H1 (cell line): ENCODE results near the gene IRF8. TPM values are rescaled to one million over a fixed set of nuclear protein-coding genes. Genes with fewer than 3 reads are reported as not detected.

ENCODE experiments used
- CTCF ChIA-PET: fragments of 300-600 bp; sonication (Branson Sonifier 250); formaldehyde crosslinking; loops from one replicate; lab custom pipeline; 2021; ENCODE audit not compliant: partially characterized antibody; lab: Charles Lee
- POLR2A ChIA-PET: fragments of 300-600 bp; sonication (Branson Sonifier 250); formaldehyde crosslinking; loops from one replicate; lab custom pipeline; 2021; ENCODE audit warnings: inconsistent platforms; ENCODE audit not compliant: partially characterized antibody; lab: Charles Lee
- DNase-seq, 2 experiments: peaks; one replicate each; pipeline versions ENCODE4 v3.0.0 to v3.0.0-alpha.2; 2010 to 2022; ENCODE audit warnings: low spot score in 2 of 2, low read depth in 1 of 2, mixed read lengths in 1 of 2
- FAIRE-seq: peaks from 2 replicates; lab custom pipeline; 2011; peaks lifted over from hg19 to GRCh38; lab: Jason Lieb, UNC
- H2AFZ ChIP-seq: 2 replicates; pipeline ENCODE4 v1.8.1; 2012; ENCODE audit warnings: low read length, inconsistent platforms
- H2AK5ac ChIP-seq: 2 replicates; pipeline ENCODE4 v1.6.1; 2013; ENCODE audit warnings: low read depth, low read length
- H2BK120ac ChIP-seq: replicated peaks from 2 replicates; pipeline ENCODE3; 2013; ENCODE audit warnings: low read depth, low read length, inconsistent platforms
- H2BK12ac ChIP-seq: 2 replicates; pipeline ENCODE4 v1.6.1; 2013; ENCODE audit warnings: low read depth, low read length
- H2BK15ac ChIP-seq: 2 replicates; pipeline ENCODE4 v1.6.1; 2013; ENCODE audit warnings: low read length
- H2BK20ac ChIP-seq: 2 replicates; pipeline ENCODE4 v1.6.1; 2013; ENCODE audit warnings: low read length
- H2BK5ac ChIP-seq: 2 replicates; pipeline ENCODE4 v1.6.1; 2013; ENCODE audit warnings: low read depth, low read length
- H3K14ac ChIP-seq: 2 replicates; pipeline ENCODE4 v1.6.1; 2013; ENCODE audit warnings: inconsistent platforms; ENCODE audit not compliant: insufficient read length
- H3K18ac ChIP-seq: 2 replicates; pipeline ENCODE4 v1.6.1; 2013; ENCODE audit warnings: low read length; ENCODE audit errors: extremely low read depth
- H3K23ac ChIP-seq: 2 replicates; pipeline ENCODE4 v1.6.1; 2013; ENCODE audit warnings: inconsistent platforms; ENCODE audit not compliant: insufficient read length
- H3K23me2 ChIP-seq: 2 replicates; pipeline ENCODE4 v1.6.1; 2013; ENCODE audit warnings: low read depth, low read length
- H3K27ac ChIP-seq: 2 replicates; pipeline ENCODE4 v1.6.1; 2011; ENCODE audit warnings: low read depth, low read length, inconsistent platforms
- H3K27me3 ChIP-seq, 4 experiments: replicated peaks in 1 of 4; 1 replicate in 1 of 4; 2 replicates in 3 of 4; pipeline versions ENCODE4 v1.6.1 to v1.8.1; 2011 to 2013; ENCODE audit warnings: low read length in 3 of 4, mild to moderate bottlenecking in 3 of 4, inconsistent platforms in 2 of 4, mixed read lengths in 2 of 4, moderate library complexity in 1 of 4; ENCODE audit not compliant: control insufficient read depth in 3 of 4, insufficient read depth in 3 of 4; ENCODE audit errors: extremely low read depth in 1 of 4
- H3K36me3 ChIP-seq, 4 experiments: 2 replicates each; pipeline versions ENCODE4 v1.6.1 to v1.8.1; 2011 to 2013; ENCODE audit warnings: mild to moderate bottlenecking in 4 of 4, low read length in 3 of 4, moderate library complexity in 2 of 4, control low read depth in 1 of 4, inconsistent platforms in 1 of 4; ENCODE audit not compliant: insufficient read depth in 4 of 4, control insufficient read depth in 2 of 4
- H3K4ac ChIP-seq: replicated peaks from 2 replicates; pipeline ENCODE3; 2013; ENCODE audit warnings: low read length, low read depth, mixed read lengths, inconsistent platforms; ENCODE audit not compliant: insufficient read length
- H3K4me1 ChIP-seq, 4 experiments: replicated peaks in 1 of 4; 1 replicate in 1 of 4; 2 replicates in 3 of 4; pipeline versions ENCODE4 v1.6.1 to v1.8.1; 2011 to 2013; ENCODE audit warnings: low read length in 3 of 4, inconsistent platforms in 2 of 4, mixed read lengths in 1 of 4; ENCODE audit not compliant: insufficient read depth in 4 of 4, control insufficient read depth in 3 of 4
- H3K4me2 ChIP-seq, 2 experiments: 2 replicates each; pipeline versions ENCODE4 v1.6.1 to v1.8.1; 2011 to 2013; ENCODE audit warnings: low read depth in 2 of 2, low read length in 2 of 2, control low read depth in 1 of 2, inconsistent platforms in 1 of 2, mild to moderate bottlenecking in 1 of 2; ENCODE audit not compliant: insufficient read depth in 1 of 2
- H3K4me3 ChIP-seq, 4 experiments: fragments of 200-600, 300-600 bp in 1 of 4; sonication (generic), shearing (Covaris generic), sonication (Bioruptor Twin) in 1 of 4; 2 replicates each; pipeline versions ENCODE4 v1.5.1 to v1.8.1; 2011 to 2016; ENCODE audit warnings: low read length in 4 of 4, low read depth in 3 of 4, control low read depth in 2 of 4, inconsistent platforms in 2 of 4, mild to moderate bottlenecking in 2 of 4, mixed read lengths in 1 of 4, moderate library complexity in 1 of 4; ENCODE audit not compliant: insufficient read depth in 2 of 4; ENCODE audit errors: extremely low read depth in 1 of 4
- H3K56ac ChIP-seq: replicated peaks from 2 replicates; pipeline ENCODE3; 2013; ENCODE audit warnings: low read depth, mild to moderate bottlenecking, mixed read lengths, low read length, inconsistent platforms; ENCODE audit not compliant: insufficient read length
- H3K79me1 ChIP-seq: 2 replicates; pipeline ENCODE4 v1.6.1; 2013; ENCODE audit warnings: low read depth, low read length, control low read depth
- H3K79me2 ChIP-seq, 2 experiments: 2 replicates each; pipeline versions ENCODE4 v1.6.1 to v1.8.1; 2012 to 2013; ENCODE audit warnings: low read length in 2 of 2, mild to moderate bottlenecking in 2 of 2, inconsistent platforms in 1 of 2; ENCODE audit not compliant: insufficient read depth in 2 of 2, control insufficient read depth in 1 of 2
- H3K9ac ChIP-seq, 4 experiments: replicated peaks in 1 of 4; 1 replicate in 1 of 4; 2 replicates in 3 of 4; pipeline versions ENCODE4 v1.6.1 to v1.8.1; 2011 to 2013; ENCODE audit warnings: low read depth in 3 of 4, low read length in 3 of 4, control low read depth in 2 of 4, mild to moderate bottlenecking in 2 of 4, moderate library complexity in 2 of 4, inconsistent platforms in 1 of 4; ENCODE audit errors: extremely low read depth in 1 of 4
- H3K9me3 ChIP-seq, 2 experiments: 2 replicates each; pipeline versions ENCODE4 v1.6.1 to v1.8.1; 2012 to 2013; ENCODE audit warnings: mild to moderate bottlenecking in 2 of 2, moderate library complexity in 2 of 2, control low read depth in 1 of 2, inconsistent platforms in 1 of 2, low read depth in 1 of 2, low read length in 1 of 2, mixed read lengths in 1 of 2; ENCODE audit not compliant: insufficient read depth in 2 of 2
- H4K20me1 ChIP-seq, 2 experiments: replicated peaks in 1 of 2; 2 replicates each; pipeline versions ENCODE3 to v1.8.1; 2011 to 2013; ENCODE audit warnings: inconsistent platforms in 2 of 2, low read length in 2 of 2, mild to moderate bottlenecking in 1 of 2; ENCODE audit not compliant: insufficient read depth in 2 of 2, control insufficient read depth in 1 of 2
- H4K5ac ChIP-seq: 2 replicates; pipeline ENCODE4 v1.6.1; 2013; ENCODE audit warnings: low read length, low read depth, mixed read lengths, inconsistent platforms; ENCODE audit not compliant: insufficient read length
- H4K8ac ChIP-seq: 2 replicates; pipeline ENCODE4 v1.8.0; 2013; ENCODE audit warnings: mild to moderate bottlenecking, moderate library complexity, low read length, inconsistent platforms; ENCODE audit not compliant: insufficient read depth; ENCODE audit errors: extremely low read depth
- H4K91ac ChIP-seq: replicated peaks from 2 replicates; pipeline ENCODE3; 2013; ENCODE audit warnings: low read length, mixed read lengths, inconsistent platforms; ENCODE audit not compliant: insufficient read length
- WGBS, 2 experiments: shearing (Covaris generic) in 1 of 2; methylation state at CpG; one replicate each; pipeline versions ENCODE4 v1.1.6 to v1.1.7; 2013 to 2015; ENCODE audit warnings: low lambda C conversion rate in 2 of 2, mixed read lengths in 2 of 2, inconsistent platforms in 1 of 2, low coverage in 1 of 2, missing lambda C conversion rate in 1 of 2; ENCODE audit not compliant: insufficient replicate concordance in 2 of 2, insufficient coverage in 1 of 2, insufficient read length in 1 of 2; ENCODE audit errors: extremely low coverage in 1 of 2, missing lambda C conversion rate in 1 of 2; 5-methylcytosine and 5-hydroxymethylcytosine counted together
- polyA plus RNA-seq, 7 experiments: library from polyadenylated mRNA; depleted of rRNA in 3 of 7; stranded (reverse) in 5 of 7; unstranded in 2 of 7; fragments of >200 nt in 5 of 7; fragments of 200-250 nt in 2 of 7; gene quantifications; 1 replicate in 5 of 7; 2 replicates in 1 of 7; 4 replicates in 1 of 7; pipeline versions ENCODE4 v1.2.1 to v1.2.3, GENCODE V29; 2011 to 2013; ENCODE audit warnings: missing spikeins in 2 of 7, mixed read lengths in 2 of 7
- total RNA-seq: library from RNA; stranded (reverse); fragmentation: NEBNext Ultra II Directional; extraction: Animal tissue kit (Norgen Biotek cat#: 25700); gene quantifications from 2 replicates; pipeline ENCODE4 v1.2.1, GENCODE V29; 2021

Gene IRF8
- total and polyA plus RNA-seq, 2 of the 8 experiments (the other 6 are each of a cell fraction or from before 2014, with no cell fraction given) = 0.35 to 2.0 TPM

GRCh38 chr16:85868495-85868894, 30.5 kb upstream of the IRF8 start:
- no peak overlapping the region for H4K5ac ChIP-seq
- H2BK120ac ChIP-seq = no peak overlapping the region
- H2BK5ac ChIP-seq = no peak overlapping the region
- H3K27me3 ChIP-seq = no peaks in the 10 kb centered on the region; a peak in 1 of 7 replicates
- DNase-seq (no peak), FAIRE-seq (no peak)
- H3K23ac ChIP-seq = no peak overlapping the region
- POLR2A ChIA-PET = no interaction called here
- H3K9ac ChIP-seq = no peak overlapping the region
- no peak overlapping the region for H2BK20ac ChIP-seq
- CTCF ChIA-PET = no interaction called here
- no peak overlapping the region for H3K4ac ChIP-seq
- H3K4me3 ChIP-seq = no peak overlapping the region
- H2BK15ac ChIP-seq = no peak overlapping the region
- H3K4me2 ChIP-seq = no peak overlapping the region
- no peaks in the 10 kb centered on the region for H3K23me2 ChIP-seq
- no peak overlapping the region for H3K56ac ChIP-seq
- no peak overlapping the region for H3K14ac ChIP-seq
- no peak overlapping the region for H3K18ac ChIP-seq
- no peak overlapping the region for H4K8ac ChIP-seq
- H3K79me2 ChIP-seq = no peaks in the 10 kb centered on the region
- H2BK12ac ChIP-seq = no peak overlapping the region
- WGBS, 2 experiments = 97% methylated on average over 8 of the region's 8 CpGs; no CpG with 5 or more reads in 1 of the 2 experiments
- H3K9me3 ChIP-seq = peaks cover 3 to 4% of the 10 kb centered on the region in 2 experiments; a peak in 2 of 4 replicates
- peaks cover 0 to 5% (median 2%) of the 10 kb centered on the region in 4 experiments; a peak in 4 of 7 replicates for H3K4me1 ChIP-seq
- H4K20me1 ChIP-seq = no peaks in the 10 kb centered on the region
- no peak overlapping the region for H2AFZ ChIP-seq
- no peak overlapping the region for H3K27ac ChIP-seq
- no peak overlapping the region for H4K91ac ChIP-seq
- 0 out of 2 replicates have a peak overlapping the region, but pooled peaks have one; percentile 61 for H2AK5ac ChIP-seq
- no peaks in the 10 kb centered on the region for H3K36me3 ChIP-seq
- no peaks in the 10 kb centered on the region for H3K79me1 ChIP-seq
